HEK293T (cell line): Measurements from ENCODE around the gene SLC12A4.

Experiments
- CTCF ChIA-PET: fragments of 350-600 bp; formaldehyde crosslinking; extraction: SDS; loops from one replicate; lab custom pipeline; 2021; ENCODE audit warnings: antibody characterized with exemption, inconsistent platforms; lab: Yijun Ruan, JAX
- POLR2A ChIA-PET: fragments of 350-600 bp; formaldehyde crosslinking; extraction: SDS; loops from one replicate; lab custom pipeline; 2020; ENCODE audit warnings: antibody characterized with exemption, inconsistent platforms; lab: Yijun Ruan, JAX
- DNase-seq: peaks from one replicate; pipeline ENCODE4 v3.0.0; 2012; ENCODE audit warnings: mixed read lengths; ENCODE audit errors: extremely low spot score
- ARNT ChIP-seq: fragments of 450-650 bp; IDR thresholded peaks from 2 replicates; pipeline ENCODE4 v1.6.1; 2017; ENCODE audit warnings: mild to moderate bottlenecking
- BHLHE40 ChIP-seq: fragments of 450-650 bp; IDR thresholded peaks from 2 replicates; pipeline ENCODE4 v1.6.1; 2016; ENCODE audit warnings: mild to moderate bottlenecking, moderate library complexity, borderline replicate concordance
- CTBP1 ChIP-seq: fragments of 450-650 bp; IDR thresholded peaks from 2 replicates; pipeline ENCODE4 v1.6.1; 2016; ENCODE audit warnings: borderline replicate concordance
- ELF4 ChIP-seq: fragments of 450-650 bp; IDR thresholded peaks from 2 replicates; pipeline ENCODE4 v1.6.1; 2017; ENCODE audit warnings: antibody characterized with exemption
- FOXA1 ChIP-seq: fragments of 450-650 bp; IDR thresholded peaks from 2 replicates; pipeline ENCODE4 v1.6.1; 2016; ENCODE audit warnings: mild to moderate bottlenecking
- FOXK2 ChIP-seq: fragments of 450-650 bp; IDR thresholded peaks from 2 replicates; pipeline ENCODE4 v1.6.1; 2016; ENCODE audit warnings: mild to moderate bottlenecking
- FOXM1 ChIP-seq: fragments of 450-650 bp; IDR thresholded peaks from 2 replicates; pipeline ENCODE4 v1.6.1; 2017; ENCODE audit warnings: mild to moderate bottlenecking, borderline replicate concordance
- HDGF ChIP-seq: fragments of 450-650 bp; IDR thresholded peaks from 2 replicates; pipeline ENCODE4 v1.6.1; 2017; ENCODE audit warnings: antibody characterized with exemption, borderline replicate concordance
- L3MBTL2 ChIP-seq: fragments of 450-650 bp; conservative IDR thresholded peaks from 2 replicates; pipeline ENCODE4 v1.6.1; 2016; ENCODE audit warnings: mild to moderate bottlenecking
- LEF1 ChIP-seq: fragments of 450-650 bp; IDR thresholded peaks from 2 replicates; pipeline ENCODE4 v1.6.1; 2017; ENCODE audit warnings: mild to moderate bottlenecking, borderline replicate concordance
- NFRKB ChIP-seq: fragments of 450-650 bp; IDR thresholded peaks from 2 replicates; pipeline ENCODE4 v1.6.1; 2016; ENCODE audit warnings: mild to moderate bottlenecking, moderate library complexity
- SP1 ChIP-seq: fragments of 450-650 bp; IDR thresholded peaks from 2 replicates; pipeline ENCODE4 v1.6.1; 2017
- SUZ12 ChIP-seq: fragments of 450-650 bp; IDR thresholded peaks from 2 replicates; pipeline ENCODE4 v1.6.1; 2016; ENCODE audit warnings: mild to moderate bottlenecking
- TARDBP ChIP-seq: fragments of 450-650 bp; IDR thresholded peaks from 2 replicates; pipeline ENCODE4 v1.6.1; 2016
- ZNF384 ChIP-seq: fragments of 450-650 bp; IDR thresholded peaks from 2 replicates; pipeline ENCODE4 v1.6.1; 2016
- TF ChIP-seq, protein P1 (sequence below): fragments of 450-650 bp; IDR thresholded peaks from 2 replicates; pipeline ENCODE4 v1.6.1; 2016

Gene SLC12A4

DNA sequence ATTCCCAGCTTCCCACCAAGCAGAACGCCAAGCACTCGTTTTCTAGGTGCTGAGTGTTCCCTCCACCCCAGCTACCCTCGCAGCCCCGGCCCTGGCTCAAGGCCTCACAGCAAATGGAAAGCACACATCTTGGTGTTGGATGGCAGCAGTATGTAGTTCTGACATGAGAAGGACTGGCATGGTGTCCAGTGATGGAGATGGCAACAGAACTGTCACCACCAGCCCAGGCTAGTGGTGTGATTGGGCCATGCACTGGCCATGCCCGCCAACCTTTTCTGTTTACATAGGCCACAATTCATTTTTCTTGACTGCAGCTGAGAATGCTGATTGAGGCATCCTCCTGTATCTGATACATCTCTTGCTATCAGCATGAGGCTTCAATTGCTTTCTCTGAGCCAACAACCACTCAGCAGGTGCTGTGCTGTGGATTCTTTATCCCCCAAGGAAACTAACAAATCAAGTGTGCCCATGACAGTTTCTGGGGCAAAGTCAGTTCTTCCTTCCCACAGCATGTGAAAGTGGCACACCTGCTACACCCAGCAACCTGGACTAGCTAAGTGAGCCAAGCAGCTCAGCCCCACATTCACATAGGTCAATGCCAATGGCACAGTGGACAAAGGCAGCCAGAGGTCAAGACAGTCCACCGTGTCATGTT, 3.8 kb downstream of the SLC12A4 start:
- ChIA-PET CTCF (no interaction called here), POLR2A (no interaction called here)
- DNase-seq, result no peak
- no peak for TF ChIP-seq HDGF
- no peak for TF ChIP-seq SP1
- TF ChIP-seq SUZ12, result no peak
- no peak for TF ChIP-seq FOXM1
- TF ChIP-seq ELF4, result no peak
- no peak for TF ChIP-seq CTBP1
- TF ChIP-seq FOXA1, result no peak
- no peak for TF ChIP-seq ARNT
- no peak for TF ChIP-seq BHLHE40
- TF ChIP-seq L3MBTL2, result no peak
- TF ChIP-seq, protein P1, sequence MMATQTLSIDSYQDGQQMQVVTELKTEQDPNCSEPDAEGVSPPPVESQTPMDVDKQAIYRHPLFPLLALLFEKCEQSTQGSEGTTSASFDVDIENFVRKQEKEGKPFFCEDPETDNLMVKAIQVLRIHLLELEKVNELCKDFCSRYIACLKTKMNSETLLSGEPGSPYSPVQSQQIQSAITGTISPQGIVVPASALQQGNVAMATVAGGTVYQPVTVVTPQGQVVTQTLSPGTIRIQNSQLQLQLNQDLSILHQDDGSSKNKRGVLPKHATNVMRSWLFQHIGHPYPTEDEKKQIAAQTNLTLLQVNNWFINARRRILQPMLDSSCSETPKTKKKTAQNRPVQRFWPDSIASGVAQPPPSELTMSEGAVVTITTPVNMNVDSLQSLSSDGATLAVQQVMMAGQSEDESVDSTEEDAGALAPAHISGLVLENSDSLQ, result no peak
- no peak for TF ChIP-seq FOXK2
- TF ChIP-seq ZNF384, result no peak
- no peak for TF ChIP-seq TARDBP

GRCh38 chr16:67963662-67964321, 4.6 kb downstream of the SLC12A4 start:
- DNase-seq, result no peak
- ChIA-PET POLR2A (no interaction called here), CTCF (no interaction called here)

GRCh38 chr16:67963292-67963661, 5.2 kb downstream of the SLC12A4 start:
- POLR2A ChIA-PET, result no interaction called here
- no peak for DNase-seq
- CTCF ChIA-PET, result no interaction called here
- no peak for TF ChIP-seq CTBP1
- no peak for TF ChIP-seq FOXA1
- TF ChIP-seq ARNT, result no peak
- TF ChIP-seq NFRKB, result no peak
- TF ChIP-seq BHLHE40, result no peak
- TF ChIP-seq TARDBP, result no peak
- no peak for TF ChIP-seq FOXK2
- TF ChIP-seq, protein P1, result no peak
- TF ChIP-seq LEF1, result no peak
- no peak for TF ChIP-seq ZNF384
- TF ChIP-seq L3MBTL2, result no peak
- TF ChIP-seq SUZ12, result no peak
- no peak for TF ChIP-seq HDGF
- no peak for TF ChIP-seq FOXM1
- no peak for TF ChIP-seq ELF4

More at GRCh38 chr16:67963662-67964321, 4.6 kb downstream of the SLC12A4 start:
- TF ChIP-seq FOXK2 (no peak), TARDBP (no peak), ZNF384 (no peak), LEF1 (no peak), BHLHE40 (no peak), HDGF (no peak)
- TF ChIP-seq, protein P1, result no peak

DNA sequence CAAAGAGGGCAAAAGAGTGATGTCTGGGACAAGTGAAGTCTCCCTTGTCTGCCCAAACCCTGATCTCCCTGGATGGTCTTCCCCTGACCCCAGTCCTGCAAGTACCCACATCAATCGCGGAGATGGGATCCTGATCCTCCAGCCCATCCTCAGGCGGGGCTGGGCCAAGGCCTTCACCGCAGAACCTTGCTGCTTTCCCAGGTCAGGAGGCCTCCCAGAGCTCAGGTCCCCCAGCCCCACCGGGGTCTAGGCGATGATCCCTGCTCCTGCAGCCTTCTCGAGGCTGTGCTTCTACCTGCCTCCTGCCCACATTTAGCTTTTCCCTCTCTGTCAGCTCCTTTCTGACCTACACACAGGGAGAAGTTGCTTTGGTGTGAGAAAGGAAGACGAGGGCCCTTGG, 6.3 kb downstream of the SLC12A4 start:
- no peak for TF ChIP-seq FOXK2
- TF ChIP-seq SP1, result no peak
- no peak for TF ChIP-seq HDGF
- TF ChIP-seq ARNT, result no peak
- TF ChIP-seq SUZ12, result no peak
- TF ChIP-seq ZNF384, result no peak
- TF ChIP-seq NFRKB, result no peak
- no peak for TF ChIP-seq L3MBTL2
- TF ChIP-seq CTBP1, result no peak
- TF ChIP-seq ELF4, result no peak
- no peak for TF ChIP-seq BHLHE40
- TF ChIP-seq TARDBP, result no peak
- no peak for TF ChIP-seq FOXA1
- no peak for TF ChIP-seq FOXM1
- TF ChIP-seq, protein P1, result no peak
- TF ChIP-seq LEF1, result no peak
- ChIA-PET POLR2A (no interaction called here), CTCF (no interaction called here)
- DNase-seq, result no peak

DNA sequence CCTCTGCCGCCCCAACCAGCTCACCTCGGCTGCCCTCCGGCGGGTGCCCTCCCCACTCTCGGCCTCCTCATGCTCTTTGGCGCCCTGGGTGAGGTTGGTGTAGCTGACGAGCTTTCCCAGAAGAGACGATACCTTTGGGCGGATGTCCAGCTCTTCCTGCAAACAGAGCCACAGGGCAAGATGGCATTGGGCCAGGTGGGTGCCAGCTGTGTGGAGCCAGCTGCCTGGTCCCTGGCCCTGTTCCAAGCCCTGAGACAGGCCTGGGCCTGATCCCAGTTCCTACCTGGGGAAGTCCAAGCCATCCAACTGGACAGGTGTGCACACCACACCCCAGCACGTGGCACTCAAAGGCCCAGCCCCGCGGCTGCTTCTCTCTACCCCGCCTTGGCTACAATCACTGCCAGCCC, 6.9 kb downstream of the SLC12A4 start:
- no peak for DNase-seq
- CTCF ChIA-PET, result interaction anchor here (0.8 kb wide), 1 partner anchor 145 kb away, joined by 3 read pairs; no protein-coding TSS in a partner anchor
- TF ChIP-seq FOXA1 (no peak), SUZ12 (no peak), NFRKB (no peak), CTBP1 (no peak), LEF1 (no peak)
- TF ChIP-seq, protein P1, result no peak
- POLR2A ChIA-PET, result interaction anchor here (0.9 to 1.9 kb wide), 2 partner anchors 11 to 19 kb away, joined by 3 to 4 read pairs; no protein-coding TSS in a partner anchor
